GM23248 (cell line): ENCODE data around the gene SF3A1.

Experiments
- EZH2 ChIP-seq: fragments of 200-600 bp; sonication (generic); IDR thresholded peaks from 2 replicates; pipeline ENCODE4 v1.6.1; 2018; ENCODE audit warnings: antibody characterized with exemption, mild to moderate bottlenecking; ENCODE audit not compliant: insufficient read depth, poor library complexity, severe bottlenecking
- EZH2phosphoT487 ChIP-seq: fragments of 200-600 bp; sonication (generic); IDR thresholded peaks from 2 replicates; pipeline ENCODE4 v1.6.1; 2018; ENCODE audit warnings: antibody characterized with exemption, moderate library complexity, mild to moderate bottlenecking, low read depth; ENCODE audit not compliant: insufficient read depth

DNA sequence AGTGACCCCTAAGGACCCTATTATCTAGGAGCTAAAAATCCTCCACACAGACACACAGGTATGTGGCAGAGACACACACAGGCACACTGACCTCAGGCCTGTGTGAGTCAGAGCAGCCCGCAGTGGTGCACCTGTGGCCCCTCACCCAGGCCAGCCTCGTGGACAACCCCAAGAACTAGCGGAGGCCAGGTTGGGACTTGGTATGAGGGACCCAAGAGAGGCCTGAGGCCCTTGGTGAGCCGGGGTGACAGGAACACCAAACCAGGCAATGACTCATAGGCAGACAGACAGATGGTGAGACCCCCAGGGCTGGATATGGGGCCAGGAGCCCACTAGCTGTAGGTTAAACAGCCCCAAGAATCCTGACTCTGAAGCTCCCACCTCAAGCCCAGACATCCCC lies 73.4 kb downstream of the SF3A1 start:
- TF ChIP-seq EZH2 (no peak), EZH2phosphoT487 (no peak)
